Endodermal cell (in vitro differentiated cells): ENCODE measurements around the gene RABGGTA. TPM values are rescaled to one million over a fixed set of nuclear protein-coding genes. Genes with fewer than 3 reads are reported as not detected.

ENCODE experiments used
- DNase-seq: peaks from one replicate; pipeline ENCODE4 v3.0.0-alpha.2; 2017
- H3K27ac ChIP-seq: 2 replicates; pipeline ENCODE4 v1.5.1; 2013; ENCODE audit warnings: mild to moderate bottlenecking, low read depth, low read length, moderate library complexity
- H3K27me3 ChIP-seq: 2 replicates; pipeline ENCODE4 v1.6.1; 2013; ENCODE audit warnings: mild to moderate bottlenecking, low read length, moderate library complexity; ENCODE audit not compliant: insufficient read depth, control insufficient read depth, poor library complexity, severe bottlenecking
- H3K36me3 ChIP-seq: 2 replicates; pipeline ENCODE4 v1.7.0; 2013; ENCODE audit warnings: mild to moderate bottlenecking, low read length, moderate library complexity; ENCODE audit not compliant: control insufficient read depth, insufficient read depth
- H3K4me1 ChIP-seq: one replicate; pipeline ENCODE4 v1.7.0; 2013; ENCODE audit warnings: low read length; ENCODE audit not compliant: control insufficient read depth, insufficient read depth
- H3K4me3 ChIP-seq: 2 replicates; pipeline ENCODE4 v1.5.1; 2013; ENCODE audit warnings: mild to moderate bottlenecking, low read length, moderate library complexity
- H3K9ac ChIP-seq: 2 replicates; pipeline ENCODE4 v1.6.1; 2013; ENCODE audit warnings: mild to moderate bottlenecking, low read length, moderate library complexity; ENCODE audit not compliant: poor library complexity, severe bottlenecking; ENCODE audit errors: extremely low read depth
- H3K9me3 ChIP-seq: 2 replicates; pipeline ENCODE4 v1.6.1; 2013; ENCODE audit warnings: mild to moderate bottlenecking, low read length, moderate library complexity; ENCODE audit not compliant: control insufficient read depth
- H3K27ac Mint-ChIP-seq: 2 replicates; pipeline ENCODE4 v1.8.0; 2020; ENCODE audit warnings: mixed read lengths
- H3K27me3 Mint-ChIP-seq: 2 replicates; pipeline ENCODE4 v1.8.0; 2021; ENCODE audit warnings: mild to moderate bottlenecking, mixed read lengths; ENCODE audit not compliant: insufficient read depth
- H3K36me3 Mint-ChIP-seq: 2 replicates; pipeline ENCODE4 v1.8.0; 2020; ENCODE audit warnings: low read depth, mixed read lengths
- H3K4me1 Mint-ChIP-seq: 2 replicates; pipeline ENCODE4 v1.8.0; 2020; ENCODE audit warnings: mixed read lengths
- H3K4me3 Mint-ChIP-seq: 2 replicates; pipeline ENCODE4 v1.8.0; 2020; ENCODE audit warnings: mild to moderate bottlenecking, moderate library complexity, mixed read lengths
- H3K9me3 Mint-ChIP-seq: 2 replicates; pipeline ENCODE4 v1.8.0; 2020; ENCODE audit warnings: mild to moderate bottlenecking, mixed read lengths
- CTCF ChIP-seq: fragments of 200-600 bp; sonication (generic); conservative IDR thresholded peaks from 2 replicates; pipeline ENCODE4 v1.5.0; 2021; ENCODE audit warnings: antibody characterized with exemption, mild to moderate bottlenecking
- WGBS, 2 experiments: methylation state at CpG; one replicate each; pipeline versions ENCODE4 v1.1.5 to v1.1.7; 2013; ENCODE audit warnings: missing lambda C conversion rate in 2 of 2, mixed read lengths in 1 of 2; ENCODE audit not compliant: insufficient coverage in 1 of 2, insufficient read length in 1 of 2; 5-methylcytosine and 5-hydroxymethylcytosine counted together
- total RNA-seq, 2 donors: library from RNA; stranded (reverse); fragmentation: NEBNext Ultra II Directional in 1 of 2; extraction: Animal tissue kit (Norgen Biotek cat#: 25700) in 1 of 2; gene quantifications; 2 replicates in 1 of 2; 3 replicates in 1 of 2; pipeline ENCODE4 v1.2.1, GENCODE V29; 2021

RABGGTA gene
- total RNA-seq, 2 donors from 2014 or later: 20.2 to 20.5 TPM

DNA sequence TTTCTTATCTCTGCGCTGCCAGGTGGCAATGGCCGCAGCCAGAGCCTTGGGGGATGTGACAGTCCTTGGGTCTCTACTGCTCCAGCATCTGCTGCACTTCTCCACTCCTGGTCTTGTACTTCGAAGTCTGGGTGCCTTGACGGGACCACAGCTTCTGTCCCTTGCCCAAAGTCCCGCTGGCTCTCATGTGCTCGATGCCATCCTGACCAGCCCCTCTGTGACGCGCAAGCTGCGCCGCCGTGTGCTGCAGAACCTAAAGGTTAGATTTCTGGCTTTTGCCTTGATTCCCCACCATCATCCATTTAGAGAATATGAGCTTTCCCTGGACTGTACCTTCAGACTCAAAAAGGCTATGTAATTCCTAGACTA, 32.6 kb upstream of the RABGGTA start:
- H3K4me3 ChIP-seq: no peak overlapping the region
- no peak overlapping the region for H3K9ac ChIP-seq
- no peaks in the 10 kb centered on the region for H3K27me3 ChIP-seq
- 94 to 97% methylated on average over 10 to 11 of the region's 11 CpGs for WGBS, 2 experiments
- Mint-ChIP-seq H3K27me3 (no peaks in the 10 kb centered on the region), H3K9me3 (no peaks in the 10 kb centered on the region), H3K4me3 (no peak overlapping the region), H3K27ac (no peak overlapping the region), H3K36me3 (peaks cover 66% of the 10 kb centered on the region), H3K4me1 (peaks cover 19% of the 10 kb centered on the region)
- H3K4me1 ChIP-seq: no peaks in the 10 kb centered on the region
- H3K27ac ChIP-seq: no peak overlapping the region
- peaks cover 65% of the 10 kb centered on the region for H3K36me3 ChIP-seq
- no peak for TF ChIP-seq CTCF
- H3K9me3 ChIP-seq: no peaks in the 10 kb centered on the region
- no peak for DNase-seq

- Mint-ChIP-seq H3K4me3 (peak overlapping the region; percentile 89), H3K27me3 (no peaks in the 10 kb centered on the region), H3K27ac (peak overlapping the region; percentile 97), H3K9me3 (no peaks in the 10 kb centered on the region), H3K36me3 (peaks cover 54% of the 10 kb centered on the region), H3K4me1 (peaks cover 16% of the 10 kb centered on the region)
- no peak overlapping the region for H3K27ac ChIP-seq
- peaks cover 53% of the 10 kb centered on the region for H3K36me3 ChIP-seq
- H3K4me3 ChIP-seq: peak overlapping the region; percentile 92
- no peaks in the 10 kb centered on the region for H3K27me3 ChIP-seq
- no peak for TF ChIP-seq CTCF
- peak overlapping the region; percentile 64 for H3K9ac ChIP-seq
- DNase-seq: no peak
- H3K4me1 ChIP-seq: no peaks in the 10 kb centered on the region
- no peaks in the 10 kb centered on the region for H3K9me3 ChIP-seq
- 37 to 39% methylated on average over 10 to 16 of the region's 16 CpGs for WGBS, 2 experiments
These were observed 29.1 kb upstream of the RABGGTA start for GRCh38 chr14:24300326-24300980.

- DNase-seq: peak; percentile 97
- Mint-ChIP-seq H3K27ac (peak within 1 kb of the TSS; percentile 97), H3K4me1 (peaks cover 16% of the 10 kb centered on the region), H3K9me3 (no peaks in the 10 kb centered on the region), H3K36me3 (peaks cover 45% of the 10 kb centered on the region), H3K4me3 (peak within 1 kb of the TSS; percentile 89), H3K27me3 (no peaks in the 10 kb centered on the region)
- H3K9me3 ChIP-seq: no peaks in the 10 kb centered on the region
- no peak for TF ChIP-seq CTCF
- H3K36me3 ChIP-seq: peaks cover 48% of the 10 kb centered on the region
- 1% methylated on average over 26 to 75 of the region's 75 CpGs for WGBS, 2 experiments
- H3K27ac ChIP-seq: peak within 1 kb of the TSS; percentile 39
- H3K9ac ChIP-seq: peak within 1 kb of the TSS; percentile 64
- peak within 1 kb of the TSS; percentile 92 for H3K4me3 ChIP-seq
- no peaks in the 10 kb centered on the region for H3K27me3 ChIP-seq
- no peaks in the 10 kb centered on the region for H3K4me1 ChIP-seq
These were observed 28.1 kb upstream of the RABGGTA start, which contains the start of the genes DHRS1 and NOP9 for GRCh38 chr14:24299255-24300191. DHRS1 (minus strand) TSS chr14:24299780; CDS start chr14:24299106, 674 bp downstream. NOP9 (plus strand) TSS chr14:24299850; CDS start chr14:24299955, 105 bp downstream.
